Measurements from ENCODE around the gene CECR2.

- TF ChIP-seq EZH2 (IDR thresholded peaks at IDR 0.05) (no peak), POLR2AphosphoS5 (IDR thresholded peaks at IDR 0.05; ENCODE audit: borderline replicate concordance, low read depth, low read length) (peak; percentile 40; the same call in 1 of the 2 replicates), FOXP2 (optimal IDR thresholded peaks at IDR 0.05; ENCODE audit: control extremely low read depth, extremely low read length, insufficient read depth) (no peak)
Measured at GRCh38 chr22:17368554-17369438, 464 bp upstream of the CECR2 start.

All from SK-N-MC (cell line).